ENCODE results near the gene MCM5. TPM values are rescaled to one million over a fixed set of nuclear protein-coding genes. Genes with fewer than 3 reads are reported as not detected.

The MCM5 gene
- total and polyA plus RNA-seq, 9 donors = 22.8 to 46.9 (median 36.3) TPM

DNA sequence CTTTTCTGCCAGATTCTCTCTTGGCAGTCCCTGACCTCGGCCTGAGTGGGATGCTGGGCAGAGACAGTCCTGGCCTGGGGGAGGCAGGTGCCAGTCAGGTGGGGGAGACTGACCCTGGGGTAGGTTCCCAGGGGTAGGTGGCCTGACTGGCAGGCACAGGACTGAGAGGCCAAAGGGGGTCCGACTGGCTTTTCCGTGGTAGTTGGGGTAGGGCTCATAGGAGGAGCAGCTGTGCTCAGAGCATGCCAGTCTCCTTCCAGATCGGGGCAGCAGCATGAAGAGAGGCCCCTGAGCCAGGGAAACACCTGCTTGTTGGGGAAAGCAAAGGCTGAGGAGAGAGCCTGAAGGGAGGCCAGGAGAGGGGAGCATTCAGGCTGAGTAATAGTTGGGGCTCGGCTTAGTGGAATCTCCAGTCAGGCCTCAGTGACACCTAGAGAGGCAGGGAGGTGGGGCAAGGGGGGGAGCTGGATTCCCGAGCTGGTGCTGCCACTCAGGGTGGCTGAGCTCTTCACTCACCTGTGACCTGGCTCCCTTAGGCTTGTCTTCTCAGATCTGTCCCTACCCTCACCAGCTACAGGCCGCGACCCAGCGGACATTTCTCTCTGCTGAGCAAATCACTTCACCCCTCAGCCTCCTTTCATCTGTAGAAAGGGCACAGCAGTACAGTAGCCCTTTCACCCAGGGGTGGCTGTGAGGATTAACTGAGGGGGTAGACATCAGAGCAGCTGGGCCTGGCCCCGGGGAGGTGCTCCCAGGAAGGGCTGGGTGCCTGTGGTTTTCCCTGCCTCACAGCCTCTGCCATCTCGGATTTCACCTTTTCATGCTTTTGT, 26.2 kb downstream of the MCM5 start:
- H3K4me1 ChIP-seq (ENCODE audit: control insufficient read depth, insufficient read depth, low read length) = peaks cover 28% of the 10 kb centered on the region
- DNase-seq = no peak
- H3K27me3 ChIP-seq (ENCODE audit: control insufficient read depth, insufficient read depth, low read length) = no peaks in the 10 kb centered on the region
- H3K36me3 ChIP-seq (ENCODE audit: control insufficient read depth, insufficient read depth, low read length) = peaks cover 48% of the 10 kb centered on the region
- WGBS (ENCODE audit: insufficient coverage) = 61% methylated on average over 8 of the region's 11 CpGs
- no peaks in the 10 kb centered on the region for H3K9me3 ChIP-seq (replicated peaks; ENCODE audit: control insufficient read depth, low read depth, low read length)
- H3K4me3 ChIP-seq (ENCODE audit: low read length) = no peak overlapping the region
- peak overlapping the region; percentile 65 for H3K27ac ChIP-seq (ENCODE audit: low read length)

DNA sequence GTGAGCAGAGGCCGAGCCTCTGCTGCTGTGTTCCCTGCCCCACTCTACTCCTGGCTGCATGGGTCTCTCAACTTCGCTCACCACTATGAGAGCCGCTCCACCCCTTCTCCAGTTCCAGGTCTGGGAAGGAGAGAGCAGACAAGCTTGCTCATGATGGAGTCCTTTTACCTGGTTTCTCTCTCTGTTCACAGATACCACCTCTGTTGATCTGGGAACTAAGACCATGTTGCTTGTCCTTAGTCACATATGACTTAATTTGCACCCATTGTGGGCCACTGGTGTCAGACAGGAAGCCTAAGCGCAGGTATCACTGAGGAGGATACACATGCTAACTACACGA, 26.8 kb downstream of the MCM5 start:
- 48% methylated on average over 2 of the region's 5 CpGs for WGBS (ENCODE audit: insufficient coverage)
- H3K4me3 ChIP-seq (ENCODE audit: low read length) = no peak overlapping the region
- H3K36me3 ChIP-seq (ENCODE audit: control insufficient read depth, insufficient read depth, low read length) = peaks cover 43% of the 10 kb centered on the region
- H3K9me3 ChIP-seq (replicated peaks; ENCODE audit: control insufficient read depth, low read depth, low read length) = no peaks in the 10 kb centered on the region
- no peaks in the 10 kb centered on the region for H3K27me3 ChIP-seq (ENCODE audit: control insufficient read depth, insufficient read depth, low read length)
- DNase-seq = no peak
- peaks cover 33% of the 10 kb centered on the region for H3K4me1 ChIP-seq (ENCODE audit: control insufficient read depth, insufficient read depth, low read length)
- H3K27ac ChIP-seq (ENCODE audit: low read length) = peak overlapping the region; percentile 20

DNA sequence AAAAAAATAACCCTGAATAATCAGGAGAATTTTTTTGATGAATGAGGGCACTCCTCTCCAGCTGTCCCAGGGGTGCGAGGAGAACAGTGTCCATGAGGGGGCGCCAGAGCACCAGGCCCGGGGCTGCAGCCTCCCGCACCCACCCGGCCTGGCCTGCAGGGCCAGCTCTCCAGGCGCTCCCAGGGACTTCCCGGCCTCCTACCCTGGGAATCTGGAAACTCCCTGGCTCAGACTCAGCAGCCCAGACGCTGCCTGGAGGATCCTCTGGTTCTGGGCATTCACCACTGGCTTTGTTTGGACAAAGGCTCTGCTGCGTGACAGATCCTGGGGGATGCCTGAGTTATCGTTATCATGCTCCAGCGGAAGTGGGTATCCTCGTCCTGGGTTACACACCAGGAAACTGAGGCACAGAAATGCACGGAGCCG, 31.0 kb downstream of the MCM5 start:
- H3K27ac ChIP-seq (ENCODE audit: low read length) = peak overlapping the region; percentile 55
- H3K4me3 ChIP-seq (ENCODE audit: low read length) = no peak overlapping the region
- H3K27me3 ChIP-seq (ENCODE audit: control insufficient read depth, insufficient read depth, low read length) = no peaks in the 10 kb centered on the region
- 13% methylated on average over 12 of the region's 14 CpGs for WGBS (ENCODE audit: insufficient coverage)
- peaks cover 21% of the 10 kb centered on the region for H3K4me1 ChIP-seq (ENCODE audit: control insufficient read depth, insufficient read depth, low read length)
- H3K36me3 ChIP-seq (ENCODE audit: control insufficient read depth, insufficient read depth, low read length) = peaks cover 17% of the 10 kb centered on the region
- DNase-seq = peak; percentile 87
- peaks cover 13% of the 10 kb centered on the region for H3K9me3 ChIP-seq (replicated peaks; ENCODE audit: control insufficient read depth, low read depth, low read length)

DNA sequence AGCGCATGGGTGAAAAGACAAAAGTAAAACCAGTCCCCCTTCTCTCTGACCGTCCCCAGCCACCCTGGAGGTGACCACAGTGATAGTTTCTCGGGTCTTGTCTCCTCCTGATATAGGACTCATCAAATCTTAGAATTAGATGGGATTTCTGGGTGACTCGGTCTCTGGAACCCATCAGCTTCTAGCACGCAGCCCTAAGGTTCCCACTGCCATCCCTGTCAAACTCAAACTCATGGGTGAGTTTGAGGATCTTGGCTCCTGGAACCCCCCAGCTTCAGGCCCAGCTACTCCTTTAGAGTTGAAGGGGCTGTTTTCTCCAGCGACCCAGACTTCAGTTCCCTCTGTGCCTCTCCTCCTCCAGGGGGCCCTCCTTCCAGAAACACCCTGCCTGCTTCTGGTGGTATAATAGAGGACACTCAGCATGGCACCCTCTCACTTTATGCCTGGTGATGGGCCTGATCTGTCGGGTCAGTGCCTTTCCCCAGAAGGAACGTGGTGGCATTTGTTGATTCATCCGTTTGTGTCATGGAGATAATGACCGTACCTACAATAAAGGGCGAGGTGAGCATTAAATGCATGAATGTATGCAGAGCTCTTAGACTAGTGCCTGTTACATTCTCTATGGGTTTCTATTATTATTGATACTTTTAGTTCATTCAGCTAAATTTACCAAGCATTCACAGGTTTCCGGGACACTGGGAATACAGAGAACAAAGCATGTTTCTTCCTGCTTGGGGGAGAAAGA, 31.7 kb downstream of the MCM5 start:
- Histone ChIP-seq H3K4me1 (ENCODE audit: control insufficient read depth, insufficient read depth, low read length) (peaks cover 14% of the 10 kb centered on the region), H3K9me3 (replicated peaks; ENCODE audit: control insufficient read depth, low read depth, low read length) (peaks cover 13% of the 10 kb centered on the region), H3K36me3 (ENCODE audit: control insufficient read depth, insufficient read depth, low read length) (peaks cover 14% of the 10 kb centered on the region), H3K4me3 (ENCODE audit: low read length) (no peak overlapping the region), H3K27me3 (ENCODE audit: control insufficient read depth, insufficient read depth, low read length) (no peaks in the 10 kb centered on the region), H3K27ac (ENCODE audit: low read length) (no peak overlapping the region)
- no peak for DNase-seq
- WGBS (ENCODE audit: insufficient coverage) = no CpG with 5 or more reads among the region's 12 CpGs

DNA sequence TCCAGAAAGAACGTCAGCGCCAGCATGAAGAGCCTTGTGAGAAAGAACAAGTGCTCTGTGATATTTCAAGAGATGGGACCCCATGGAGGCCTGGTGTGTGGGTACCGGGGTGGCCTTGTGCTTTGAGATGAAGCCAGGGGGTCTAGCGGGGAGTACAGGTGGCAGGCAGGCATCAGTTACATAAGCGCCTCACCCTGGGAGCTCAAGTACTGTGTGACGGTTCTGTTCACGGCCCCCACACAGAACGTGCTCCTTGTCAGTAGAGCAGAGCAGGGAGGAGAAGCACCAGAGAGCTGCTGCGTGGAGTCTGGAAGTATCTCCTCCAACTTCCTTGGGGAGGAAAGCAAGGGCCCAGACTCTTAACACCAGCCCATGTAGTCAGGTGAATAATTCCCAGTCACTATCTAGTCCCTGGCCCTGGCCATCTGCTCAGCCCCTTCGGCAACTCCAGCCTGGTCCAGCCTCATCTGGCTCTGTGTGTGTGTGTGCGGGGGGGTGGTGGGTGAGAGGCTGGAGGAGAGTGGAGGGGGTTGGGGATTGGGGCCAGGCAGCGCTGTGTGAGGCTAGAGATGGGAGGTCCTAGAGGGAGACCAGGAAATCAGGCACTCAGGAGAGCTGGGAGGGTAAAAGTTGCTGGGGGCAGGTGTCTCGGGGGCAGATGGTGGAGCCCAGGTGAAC, 32.4 kb downstream of the MCM5 start:
- Histone ChIP-seq H3K9me3 (replicated peaks; ENCODE audit: control insufficient read depth, low read depth, low read length) (peaks cover 13% of the 10 kb centered on the region), H3K36me3 (ENCODE audit: control insufficient read depth, insufficient read depth, low read length) (peaks cover 15% of the 10 kb centered on the region), H3K4me1 (ENCODE audit: control insufficient read depth, insufficient read depth, low read length) (peaks cover 12% of the 10 kb centered on the region), H3K27ac (ENCODE audit: low read length) (no peak overlapping the region), H3K4me3 (ENCODE audit: low read length) (no peak overlapping the region), H3K27me3 (ENCODE audit: control insufficient read depth, insufficient read depth, low read length) (no peaks in the 10 kb centered on the region)
- WGBS (ENCODE audit: insufficient coverage) = 95% methylated on average over 10 of the region's 13 CpGs
- DNase-seq = no peak

DNA sequence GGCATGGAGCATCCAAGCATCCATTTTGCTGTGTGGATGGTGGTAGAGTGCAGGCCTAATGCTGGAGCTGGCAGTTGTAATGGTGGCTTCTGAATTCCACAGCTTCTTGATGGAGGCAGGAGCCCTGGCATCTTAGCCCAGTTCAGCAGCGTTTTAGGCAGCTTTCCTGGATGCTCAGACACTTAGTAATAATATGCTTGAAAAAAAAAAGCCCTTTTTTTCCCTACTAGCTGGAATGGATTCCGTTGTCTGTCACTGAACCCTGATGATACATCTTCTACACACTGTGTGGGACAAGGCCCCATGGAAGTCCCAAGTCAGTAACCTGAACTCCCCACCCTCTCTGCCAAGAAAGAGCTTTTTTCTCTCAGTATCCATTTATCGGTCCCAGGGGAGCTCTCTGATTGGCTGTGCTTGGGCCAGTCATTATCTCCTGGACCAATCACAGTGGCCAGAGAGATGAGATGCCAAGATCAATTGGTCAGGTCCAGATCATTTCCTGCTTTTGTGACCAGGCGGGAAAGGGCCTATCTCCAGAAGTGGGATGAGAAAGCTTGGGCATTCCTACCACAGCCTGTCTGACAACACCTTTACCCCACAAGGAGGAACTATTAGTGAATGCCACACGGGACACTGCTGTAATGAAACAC, 34.2 kb downstream of the MCM5 start:
- Histone ChIP-seq H3K9me3 (replicated peaks; ENCODE audit: control insufficient read depth, low read depth, low read length) (peaks cover 13% of the 10 kb centered on the region), H3K27me3 (ENCODE audit: control insufficient read depth, insufficient read depth, low read length) (no peaks in the 10 kb centered on the region), H3K4me1 (ENCODE audit: control insufficient read depth, insufficient read depth, low read length) (peaks cover 12% of the 10 kb centered on the region), H3K4me3 (ENCODE audit: low read length) (no peak overlapping the region), H3K27ac (ENCODE audit: low read length) (no peak overlapping the region), H3K36me3 (ENCODE audit: control insufficient read depth, insufficient read depth, low read length) (peaks cover 13% of the 10 kb centered on the region)
- DNase-seq = no peak
- WGBS (ENCODE audit: insufficient coverage) = 87% methylated on average over 3 of the region's 5 CpGs

DNA sequence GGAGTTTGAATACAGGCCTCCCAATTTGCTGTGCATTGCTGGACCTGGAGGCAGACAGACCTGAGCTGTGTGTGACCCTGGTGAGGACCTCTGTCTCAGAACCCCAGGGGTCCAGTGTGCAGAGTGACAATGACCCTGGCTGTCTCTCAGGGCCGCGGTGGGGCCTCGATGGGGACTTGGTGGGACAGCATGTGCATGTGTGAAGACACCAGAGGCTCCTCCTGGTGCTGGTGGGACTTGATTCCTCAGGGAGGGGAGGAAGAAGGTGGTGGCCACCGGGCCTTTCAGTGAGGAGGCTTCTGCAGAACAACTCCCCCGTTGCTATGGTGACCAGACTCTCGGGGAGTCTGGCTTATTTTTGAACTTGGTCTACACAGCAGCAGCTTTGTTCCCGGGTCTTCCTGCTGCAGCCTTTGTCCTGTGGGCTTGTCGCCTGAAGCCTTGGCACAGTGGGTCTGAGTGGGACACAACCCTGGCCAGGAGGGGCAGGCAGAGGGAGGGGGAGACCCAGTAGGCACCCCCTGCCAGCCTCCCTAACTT, 35.3 kb downstream of the MCM5 start:
- WGBS (ENCODE audit: insufficient coverage) = 70% methylated on average over 6 of the region's 8 CpGs
- H3K27me3 ChIP-seq (ENCODE audit: control insufficient read depth, insufficient read depth, low read length) = no peaks in the 10 kb centered on the region
- peaks cover 15% of the 10 kb centered on the region for H3K4me1 ChIP-seq (ENCODE audit: control insufficient read depth, insufficient read depth, low read length)
- H3K36me3 ChIP-seq (ENCODE audit: control insufficient read depth, insufficient read depth, low read length) = peaks cover 13% of the 10 kb centered on the region
- no peak for DNase-seq
- no peak overlapping the region for H3K27ac ChIP-seq (ENCODE audit: low read length)
- no peak overlapping the region for H3K4me3 ChIP-seq (ENCODE audit: low read length)
- H3K9me3 ChIP-seq (replicated peaks; ENCODE audit: control insufficient read depth, low read depth, low read length) = peaks cover 13% of the 10 kb centered on the region

DNA sequence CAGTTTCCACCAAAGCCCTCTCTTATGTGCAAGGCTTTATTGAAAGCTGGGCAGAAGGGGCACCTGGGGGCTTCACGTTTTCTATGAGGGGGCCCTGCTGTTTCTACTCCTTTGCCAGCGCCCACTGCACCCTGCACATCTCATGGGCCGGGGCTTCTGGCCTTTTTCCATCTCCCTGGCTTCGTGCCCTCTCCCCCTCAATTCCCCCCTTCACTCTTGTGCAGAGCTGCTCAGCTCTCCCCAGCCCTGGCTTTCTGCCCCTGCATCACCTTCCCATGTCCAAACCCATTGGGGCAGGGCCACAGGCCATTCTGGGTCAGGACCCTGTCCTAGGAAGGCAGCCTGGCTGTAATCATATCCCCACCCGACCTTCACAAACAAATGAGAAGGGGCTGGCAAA, 36.5 kb downstream of the MCM5 start:
- Histone ChIP-seq H3K27me3 (ENCODE audit: control insufficient read depth, insufficient read depth, low read length) (no peaks in the 10 kb centered on the region), H3K27ac (ENCODE audit: low read length) (no peak overlapping the region), H3K4me1 (ENCODE audit: control insufficient read depth, insufficient read depth, low read length) (peaks cover 6% of the 10 kb centered on the region), H3K9me3 (replicated peaks; ENCODE audit: control insufficient read depth, low read depth, low read length) (peaks cover 13% of the 10 kb centered on the region), H3K4me3 (ENCODE audit: low read length) (no peak overlapping the region), H3K36me3 (ENCODE audit: control insufficient read depth, insufficient read depth, low read length) (peaks cover 13% of the 10 kb centered on the region)
- no peak for DNase-seq
- WGBS (ENCODE audit: insufficient coverage) = 58% methylated on average over 4 of the region's 5 CpGs

DNA sequence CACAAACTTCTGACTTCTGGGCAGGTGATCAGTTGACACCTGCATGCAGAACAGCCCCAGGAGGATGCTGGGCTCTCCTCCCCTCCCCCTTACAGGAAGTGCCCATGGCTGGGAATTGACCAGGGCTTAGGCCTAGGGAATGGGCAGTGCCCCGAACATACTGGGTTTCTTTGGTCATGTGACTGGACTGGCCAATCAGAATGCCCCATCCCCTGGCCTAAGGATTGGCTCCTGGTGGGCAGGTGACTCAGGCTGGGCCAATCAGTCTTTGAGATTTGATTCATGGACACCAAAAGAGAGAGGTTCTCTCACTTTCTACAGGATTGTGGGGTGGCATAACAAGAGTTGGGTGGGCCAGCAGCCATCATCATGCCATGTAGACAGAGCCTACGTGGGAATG, 37.1 kb downstream of the MCM5 start:
- H3K27me3 ChIP-seq (ENCODE audit: control insufficient read depth, insufficient read depth, low read length) = no peaks in the 10 kb centered on the region
- H3K4me3 ChIP-seq (ENCODE audit: low read length) = no peak overlapping the region
- H3K27ac ChIP-seq (ENCODE audit: low read length) = no peak overlapping the region
- peaks cover 13% of the 10 kb centered on the region for H3K36me3 ChIP-seq (ENCODE audit: control insufficient read depth, insufficient read depth, low read length)
- no peak for DNase-seq
- peaks cover 3% of the 10 kb centered on the region for H3K4me1 ChIP-seq (ENCODE audit: control insufficient read depth, insufficient read depth, low read length)
- WGBS (ENCODE audit: insufficient coverage) = 63% methylated on average over 2 of the region's 2 CpGs
- peaks cover 13% of the 10 kb centered on the region for H3K9me3 ChIP-seq (replicated peaks; ENCODE audit: control insufficient read depth, low read depth, low read length)

Data from muscle of leg (tissue), 11 donors.